Fibroblast of lung (primary cell): ENCODE data around the gene TENM3. TPM values are rescaled to one million over a fixed set of nuclear protein-coding genes. Genes with fewer than 3 reads are reported as not detected.

Experiments
- DNase-seq, 2 donors: peaks; one replicate each; pipeline versions ENCODE4 v3.0.0 to v3.0.0-alpha.2; 2010; ENCODE audit warnings: low read depth in 2 of 2
- H2AFZ ChIP-seq: 2 replicates; pipeline ENCODE4 v1.5.1; 2012; ENCODE audit warnings: low read length, control low read depth, inconsistent platforms
- H3K27ac ChIP-seq: 2 replicates; pipeline ENCODE4 v1.5.1; 2011; ENCODE audit warnings: low read length, control low read depth; ENCODE audit not compliant: insufficient read depth
- H3K27me3 ChIP-seq: 2 replicates; pipeline ENCODE4 v1.5.1; 2011; ENCODE audit warnings: mild to moderate bottlenecking, low read length; ENCODE audit not compliant: control insufficient read depth, insufficient read depth
- H3K36me3 ChIP-seq: 2 replicates; pipeline ENCODE4 v1.5.1; 2011; ENCODE audit warnings: low read length; ENCODE audit not compliant: control insufficient read depth, insufficient read depth
- H3K4me1 ChIP-seq: 2 replicates; pipeline ENCODE4 v1.5.1; 2011; ENCODE audit warnings: low read length; ENCODE audit not compliant: control insufficient read depth, insufficient read depth; ENCODE audit errors: extremely low read depth
- H3K4me2 ChIP-seq: 2 replicates; pipeline ENCODE4 v1.5.1; 2011; ENCODE audit warnings: low read length, control low read depth; ENCODE audit not compliant: insufficient read depth; ENCODE audit errors: extremely low read depth
- H3K4me3 ChIP-seq, 4 experiments: fragments of 200-600 bp in 1 of 4; sonication (generic) in 1 of 4; replicated peaks in 1 of 4; 2 replicates each; pipeline ENCODE4 v1.5.1; 2011 to 2016; ENCODE audit warnings: low read length in 4 of 4, low read depth in 3 of 4, mild to moderate bottlenecking in 3 of 4, control low read depth in 2 of 4, inconsistent platforms in 1 of 4, mixed read lengths in 1 of 4; ENCODE audit not compliant: insufficient read depth in 1 of 4; ENCODE audit errors: control extremely low read depth in 1 of 4
- H3K79me2 ChIP-seq: 2 replicates; pipeline ENCODE4 v1.5.1; 2012; ENCODE audit warnings: mild to moderate bottlenecking, low read length, inconsistent platforms; ENCODE audit not compliant: control insufficient read depth, insufficient read depth
- H3K9ac ChIP-seq: 2 replicates; pipeline ENCODE4 v1.5.1; 2011; ENCODE audit warnings: mild to moderate bottlenecking, low read length, control low read depth; ENCODE audit not compliant: insufficient read depth
- H3K9me3 ChIP-seq: 2 replicates; pipeline ENCODE4 v1.5.1; 2012; ENCODE audit warnings: low read depth, low read length; ENCODE audit not compliant: control insufficient read depth, insufficient read depth
- H4K20me1 ChIP-seq: 2 replicates; pipeline ENCODE4 v1.5.1; 2011; ENCODE audit warnings: low read length; ENCODE audit not compliant: control insufficient read depth, insufficient read depth; ENCODE audit errors: extremely low read depth
- CTCF ChIP-seq, 2 donors: IDR thresholded peaks in 1 of 2; conservative IDR thresholded peaks in 1 of 2; 1 replicate in 1 of 2; 2 replicates in 1 of 2; pipeline ENCODE4 v1.5.1; 2011 to 2012; ENCODE audit warnings: low read length in 2 of 2, control low read depth in 1 of 2, inconsistent platforms in 1 of 2, low read depth in 1 of 2, mild to moderate bottlenecking in 1 of 2
- EZH2 ChIP-seq: IDR thresholded peaks from 2 replicates; pipeline ENCODE4 v1.5.1; 2012; ENCODE audit warnings: low read length, control low read depth, mild to moderate bottlenecking; ENCODE audit errors: missing control alignments
- polyA plus RNA-seq, 2 donors: library from polyadenylated mRNA; depleted of rRNA in 1 of 2; stranded (reverse) in 1 of 2; unstranded in 1 of 2; fragments of >200 nt; gene quantifications; 2 replicates each; pipeline ENCODE4 v1.2.1, GENCODE V29; 2011 to 2012; ENCODE audit warnings: missing spikeins in 1 of 2
- total RNA-seq: library from RNA; depleted of rRNA; stranded (reverse); fragments of >200 nt; gene quantifications from 2 replicates; pipeline ENCODE4 v1.2.1, GENCODE V29; 2014

Gene TENM3
- total and polyA plus RNA-seq, 2 donors (not counting 1 experiment from before 2014, with no cell fraction given): 2.7 to 3.6 TPM

DNA sequence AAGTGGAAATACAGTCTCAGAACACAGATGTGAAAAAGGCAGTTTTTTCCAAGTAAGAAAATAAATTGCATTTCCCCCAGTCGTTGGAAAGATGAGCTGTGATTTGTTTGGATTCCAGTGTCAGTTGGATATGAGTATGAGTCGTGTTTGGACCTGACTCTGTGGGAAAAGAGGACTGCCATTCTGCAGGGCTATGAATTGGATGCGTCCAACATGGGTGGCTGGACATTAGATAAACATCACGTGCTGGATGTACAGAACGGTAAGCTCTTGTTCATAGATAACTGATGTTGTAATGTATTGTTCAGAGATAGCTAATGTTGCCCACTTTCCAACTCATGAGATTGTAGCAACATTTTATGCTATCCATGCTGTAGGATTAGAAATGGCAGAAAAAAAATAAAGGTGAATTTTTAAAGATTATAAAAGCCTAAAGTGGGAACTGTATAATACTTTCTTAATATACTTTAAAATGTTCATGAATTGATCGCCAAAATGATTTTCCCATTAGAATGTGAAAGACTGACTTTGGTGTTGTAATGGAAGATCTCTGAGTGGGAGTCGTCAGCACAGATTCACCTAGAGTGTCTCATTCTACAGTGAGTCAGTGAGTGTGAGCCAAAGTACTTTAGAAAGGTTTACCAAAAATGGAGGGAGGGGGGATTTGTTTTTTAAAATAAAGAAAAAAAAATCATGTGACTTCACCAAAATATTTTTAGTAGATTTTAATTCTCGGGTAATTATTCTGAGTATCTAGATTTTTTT lies 495.3 kb downstream of the TENM3 start:
- Histone ChIP-seq H3K4me2 (no peak overlapping the region), H3K9me3 (no peaks in the 10 kb centered on the region), H3K27ac (no peak overlapping the region), H3K36me3 (no peaks in the 10 kb centered on the region), H3K9ac (no peak overlapping the region), H3K4me1 (no peaks in the 10 kb centered on the region), H4K20me1 (no peaks in the 10 kb centered on the region), H3K79me2 (no peaks in the 10 kb centered on the region), H3K4me3 (no peak overlapping the region), H3K27me3 (no peaks in the 10 kb centered on the region), H2AFZ (no peak overlapping the region)
- no peak for TF ChIP-seq CTCF (conservative IDR thresholded peaks at IDR 0.05 in 1 of 2, IDR thresholded peaks at IDR 0.05 in 1 of 2; ENCODE audit: low read depth in 1 of 2, low read length in 2 of 2)
- no peak for TF ChIP-seq EZH2
- DNase-seq: peak; percentile 15 to 37

DNA sequence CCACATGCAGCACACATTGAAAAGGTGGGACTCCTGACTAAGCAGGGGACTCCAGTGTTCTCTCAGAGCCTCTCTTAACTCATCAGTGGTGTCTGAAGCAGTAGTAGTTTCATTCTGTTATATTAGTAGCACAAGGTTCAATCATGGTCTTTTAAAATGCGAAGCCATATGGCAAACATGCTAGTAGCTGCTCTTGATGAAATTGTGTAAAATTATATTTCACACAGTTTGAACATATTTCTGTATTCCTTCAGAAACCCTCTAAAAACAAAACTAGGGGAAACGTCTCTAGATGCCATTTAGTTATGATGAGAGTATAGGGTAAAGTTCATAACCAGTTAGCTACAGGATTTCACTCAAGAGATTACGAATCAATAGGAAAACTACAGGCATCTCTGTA lies 497.1 kb downstream of the TENM3 start:
- H3K79me2 ChIP-seq: no peaks in the 10 kb centered on the region
- no peak for DNase-seq
- no peak overlapping the region for H3K9ac ChIP-seq
- no peak overlapping the region for H3K4me3 ChIP-seq
- H3K4me1 ChIP-seq: no peaks in the 10 kb centered on the region
- H3K27ac ChIP-seq: no peak overlapping the region
- no peaks in the 10 kb centered on the region for H3K36me3 ChIP-seq
- no peaks in the 10 kb centered on the region for H3K27me3 ChIP-seq
- H4K20me1 ChIP-seq: no peaks in the 10 kb centered on the region
- TF ChIP-seq EZH2 (no peak), CTCF (conservative IDR thresholded peaks at IDR 0.05 in 1 of 2, IDR thresholded peaks at IDR 0.05 in 1 of 2; ENCODE audit: low read depth in 1 of 2, low read length in 2 of 2) (no peak)
- no peaks in the 10 kb centered on the region for H3K9me3 ChIP-seq
- no peak overlapping the region for H3K4me2 ChIP-seq
- no peak overlapping the region for H2AFZ ChIP-seq

DNA sequence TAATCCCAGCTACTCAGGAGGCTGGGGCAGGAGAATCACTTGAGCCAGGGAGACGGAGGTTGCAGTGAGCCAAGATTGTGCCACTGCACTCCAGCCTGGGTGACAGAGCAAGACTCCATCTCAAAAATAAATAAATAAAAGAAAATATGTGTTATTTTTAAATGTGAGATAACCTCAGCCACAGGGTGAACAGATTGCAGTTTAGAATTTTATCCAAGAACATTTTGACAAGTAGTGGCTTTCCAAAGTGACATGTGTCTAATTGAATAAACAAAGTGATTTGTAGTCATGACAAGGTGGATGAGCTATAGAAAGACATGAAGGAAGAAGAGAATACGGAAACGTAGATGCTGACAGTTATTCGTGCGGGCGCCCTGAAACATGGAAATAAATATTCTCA lies 497.9 kb downstream of the TENM3 start:
- Histone ChIP-seq H3K4me2 (no peak overlapping the region), H2AFZ (no peak overlapping the region), H3K4me1 (no peaks in the 10 kb centered on the region), H3K27me3 (no peaks in the 10 kb centered on the region), H4K20me1 (no peaks in the 10 kb centered on the region), H3K79me2 (no peaks in the 10 kb centered on the region), H3K9ac (no peak overlapping the region), H3K27ac (no peak overlapping the region), H3K36me3 (no peaks in the 10 kb centered on the region), H3K9me3 (no peaks in the 10 kb centered on the region), H3K4me3 (no peak overlapping the region)
- DNase-seq: no peak
- TF ChIP-seq EZH2 (no peak), CTCF (conservative IDR thresholded peaks at IDR 0.05 in 1 of 2, IDR thresholded peaks at IDR 0.05 in 1 of 2; ENCODE audit: low read depth in 1 of 2, low read length in 2 of 2) (no peak)
